Measurements from ENCODE around the gene THOC6.
"Not testable (repeated sequence)": the region's sequence is repeated elsewhere in the genome, so short reads cannot be mapped to it uniquely, and the experiment has no call there.

The THOC6 gene

DNA sequence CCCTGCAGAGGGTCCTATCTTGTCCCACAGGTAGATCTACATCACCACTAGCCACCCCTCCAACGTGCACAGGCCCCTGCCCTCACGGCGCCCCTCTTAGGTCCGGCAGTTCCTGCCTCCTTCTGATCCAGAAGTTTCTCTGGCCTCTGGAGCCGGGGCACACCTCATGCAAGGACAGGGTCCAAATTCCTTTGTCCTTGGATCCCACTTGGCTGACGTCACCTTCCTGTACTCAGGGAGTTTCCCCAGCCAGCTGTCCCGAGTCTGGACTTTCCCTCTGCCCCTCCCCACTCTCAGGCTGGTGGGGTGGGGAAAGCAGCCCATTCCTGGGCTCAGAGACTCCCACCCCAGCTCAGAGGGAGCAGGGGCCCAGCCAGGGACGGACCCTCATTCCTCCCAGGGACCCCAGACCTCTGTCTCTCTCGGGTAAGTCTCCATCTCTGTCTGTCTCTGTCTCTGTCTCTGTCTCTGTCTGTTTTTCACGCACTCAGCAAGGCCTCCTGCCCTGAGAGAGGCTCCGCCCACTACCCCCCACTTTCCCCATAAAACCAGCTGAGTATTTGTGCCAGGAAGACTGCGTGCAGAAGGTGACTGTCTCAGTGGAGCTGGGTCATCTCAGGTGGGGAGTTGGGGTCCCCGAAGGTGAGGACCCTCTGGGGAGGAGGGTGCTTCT lies 41.4 kb downstream of the THOC6 start, which contains the start of gene IL32:
TSS of gene IL32 (plus strand) at position 572 of the 673 bp plus-strand sequence. CDS start 172 bp downstream, outside the sequence.
- no peak within 1 kb of the TSS for H4K5ac ChIP-seq (ENCODE audit: low read length)
- H3K18ac ChIP-seq (ENCODE audit: low read length): no peak within 1 kb of the TSS
- H3K56ac ChIP-seq (ENCODE audit: low read length): no peak within 1 kb of the TSS
- H3K4me1 ChIP-seq (ENCODE audit: control insufficient read depth, low read depth, low read length): no peaks in the 10 kb centered on the region
- no peak within 1 kb of the TSS for H3K9ac ChIP-seq (ENCODE audit: low read length)
- no peak within 1 kb of the TSS for H3K23ac ChIP-seq (ENCODE audit: low read length)
- no peaks in the 10 kb centered on the region for H3K27me3 ChIP-seq (ENCODE audit: insufficient read depth, low read length, poor library complexity)
- no peak within 1 kb of the TSS for H3K27ac ChIP-seq (ENCODE audit: low read depth, low read length)
- no peak within 1 kb of the TSS for H3K4me2 ChIP-seq (ENCODE audit: low read length)
- no peak within 1 kb of the TSS for H3K4ac ChIP-seq (ENCODE audit: low read depth, low read length)
- DNase-seq: no peak
- H2BK120ac ChIP-seq (ENCODE audit: low read depth, low read length): no peak within 1 kb of the TSS
- no peaks in the 10 kb centered on the region for H3K36me3 ChIP-seq (ENCODE audit: control insufficient read depth, insufficient read depth, low read length)
- H3K4me3 ChIP-seq (ENCODE audit: low read length): no peak within 1 kb of the TSS
- no CpG with 5 or more reads among the region's 13 CpGs for WGBS (ENCODE audit: extremely low coverage, insufficient coverage, low lambda C conversion rate)
- no peaks in the 10 kb centered on the region for H3K79me2 ChIP-seq (ENCODE audit: control insufficient read depth, insufficient read depth, low read length)
- H2AK5ac ChIP-seq (ENCODE audit: low read length): no peak within 1 kb of the TSS
- H2BK5ac ChIP-seq (ENCODE audit: low read length): no peak within 1 kb of the TSS
- H4K8ac ChIP-seq (ENCODE audit: low read depth, low read length): no peak within 1 kb of the TSS
- no peak within 1 kb of the TSS for H2BK15ac ChIP-seq (replicated peaks; ENCODE audit: low read depth)
- no peaks in the 10 kb centered on the region for H3K79me1 ChIP-seq (ENCODE audit: low read length)

DNA sequence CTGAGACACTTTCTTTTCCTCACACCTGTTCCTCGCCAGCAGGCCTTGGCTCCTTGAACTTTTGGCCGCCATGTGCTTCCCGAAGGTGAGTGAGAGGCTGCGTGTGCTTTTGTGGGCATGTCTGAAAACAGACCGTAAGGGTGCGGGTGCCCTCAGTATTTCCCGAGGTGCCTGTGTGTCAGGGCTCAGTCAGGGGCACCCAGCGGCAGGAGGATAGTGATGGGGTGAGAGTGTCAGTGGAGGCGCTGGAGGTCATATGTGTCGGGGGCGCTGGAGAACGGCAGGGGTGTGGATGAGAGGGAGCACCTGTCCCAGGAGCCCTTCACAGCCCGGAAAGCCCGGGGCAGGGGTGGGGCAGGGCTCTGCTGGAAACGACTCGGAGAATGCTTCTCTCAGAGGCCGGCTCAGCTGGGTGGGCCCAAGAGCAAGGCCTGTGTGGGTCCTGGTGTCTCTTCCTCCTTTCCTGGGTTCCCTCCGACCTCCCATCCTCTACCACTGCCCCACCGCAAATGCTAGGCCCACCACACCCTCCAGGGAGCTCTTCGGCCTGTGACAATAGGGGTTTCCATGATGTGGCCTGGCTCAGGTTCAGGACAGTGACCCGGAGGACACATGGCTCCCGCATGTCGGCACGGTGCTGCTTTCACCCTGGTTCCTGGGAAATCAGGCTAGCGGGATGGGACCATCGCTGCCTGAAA lies 42.1 kb downstream of the THOC6 start:
- no peak overlapping the region for H4K5ac ChIP-seq (ENCODE audit: low read length)
- H3K18ac ChIP-seq (ENCODE audit: low read length): no peak overlapping the region
- no peaks in the 10 kb centered on the region for H3K36me3 ChIP-seq (ENCODE audit: control insufficient read depth, insufficient read depth, low read length)
- no peak overlapping the region for H3K4ac ChIP-seq (ENCODE audit: low read depth, low read length)
- no peak overlapping the region for H2BK120ac ChIP-seq (ENCODE audit: low read depth, low read length)
- no CpG with 5 or more reads among the region's 26 CpGs for WGBS (ENCODE audit: extremely low coverage, insufficient coverage, low lambda C conversion rate)
- H3K9ac ChIP-seq (ENCODE audit: low read length): no peak overlapping the region
- H3K27me3 ChIP-seq (ENCODE audit: insufficient read depth, low read length, poor library complexity): no peaks in the 10 kb centered on the region
- no peaks in the 10 kb centered on the region for H3K79me2 ChIP-seq (ENCODE audit: control insufficient read depth, insufficient read depth, low read length)
- no peak overlapping the region for H3K56ac ChIP-seq (ENCODE audit: low read length)
- no peak overlapping the region for H3K4me2 ChIP-seq (ENCODE audit: low read length)
- no peaks in the 10 kb centered on the region for H3K79me1 ChIP-seq (ENCODE audit: low read length)
- no peak overlapping the region for H3K23ac ChIP-seq (ENCODE audit: low read length)
- H2BK15ac ChIP-seq (replicated peaks; ENCODE audit: low read depth): no peak overlapping the region
- H3K4me1 ChIP-seq (ENCODE audit: control insufficient read depth, low read depth, low read length): no peaks in the 10 kb centered on the region
- H2BK5ac ChIP-seq (ENCODE audit: low read length): no peak overlapping the region
- DNase-seq: no peak
- H4K8ac ChIP-seq (ENCODE audit: low read depth, low read length): no peak overlapping the region
- no peak overlapping the region for H2AK5ac ChIP-seq (ENCODE audit: low read length)
- H3K4me3 ChIP-seq (ENCODE audit: low read length): no peak overlapping the region
- H3K27ac ChIP-seq (ENCODE audit: low read depth, low read length): no peak overlapping the region

GRCh38 chr16:3066440-3066748 lies 42.6 kb downstream of the THOC6 start:
- Histone ChIP-seq H3K23ac (ENCODE audit: low read length) (no peak overlapping the region), H3K79me1 (ENCODE audit: low read length) (no peaks in the 10 kb centered on the region), H3K4ac (ENCODE audit: low read depth, low read length) (no peak overlapping the region), H3K27ac (ENCODE audit: low read depth, low read length) (no peak overlapping the region), H3K4me2 (ENCODE audit: low read length) (no peak overlapping the region), H3K9ac (ENCODE audit: low read length) (no peak overlapping the region), H3K79me2 (ENCODE audit: control insufficient read depth, insufficient read depth, low read length) (no peaks in the 10 kb centered on the region), H2BK120ac (ENCODE audit: low read depth, low read length) (no peak overlapping the region), H2BK5ac (ENCODE audit: low read length) (no peak overlapping the region), H3K4me3 (ENCODE audit: low read length) (no peak overlapping the region), H4K5ac (ENCODE audit: low read length) (no peak overlapping the region), H4K8ac (ENCODE audit: low read depth, low read length) (no peak overlapping the region), H2BK15ac (replicated peaks; ENCODE audit: low read depth) (no peak overlapping the region), H3K18ac (ENCODE audit: low read length) (no peak overlapping the region), H3K4me1 (ENCODE audit: control insufficient read depth, low read depth, low read length) (no peaks in the 10 kb centered on the region), H3K56ac (ENCODE audit: low read length) (no peak overlapping the region), H3K27me3 (ENCODE audit: insufficient read depth, low read length, poor library complexity) (no peaks in the 10 kb centered on the region), H2AK5ac (ENCODE audit: low read length) (no peak overlapping the region), H3K36me3 (ENCODE audit: control insufficient read depth, insufficient read depth, low read length) (no peaks in the 10 kb centered on the region)
- DNase-seq: no peak
- no CpG with 5 or more reads among the region's 7 CpGs for WGBS (ENCODE audit: extremely low coverage, insufficient coverage, low lambda C conversion rate)

DNA sequence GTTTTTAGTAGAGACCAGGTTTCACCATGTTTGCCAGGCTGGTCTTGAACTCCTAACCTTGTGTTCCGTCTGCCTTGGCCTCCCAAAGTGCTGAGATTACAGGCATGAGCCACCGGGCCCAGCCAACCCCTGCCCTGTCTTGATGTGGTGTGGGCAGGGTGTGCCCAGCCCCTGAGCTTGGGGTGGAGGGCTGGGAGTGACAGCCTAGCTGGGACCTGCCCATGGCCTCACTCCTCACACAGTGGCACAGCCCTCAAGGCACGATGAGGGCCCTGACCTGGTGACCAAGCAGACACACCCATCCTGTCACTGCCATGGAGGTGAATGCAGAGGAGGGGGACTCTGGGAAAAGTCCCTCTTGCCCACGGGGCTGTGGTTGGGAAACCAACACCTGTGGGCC lies 44.7 kb downstream of the THOC6 start:
- Histone ChIP-seq H3K36me3 (ENCODE audit: control insufficient read depth, insufficient read depth, low read length) (no peaks in the 10 kb centered on the region), H3K56ac (ENCODE audit: low read length) (no peak overlapping the region), H2BK15ac (replicated peaks; ENCODE audit: low read depth) (no peak overlapping the region), H3K4ac (ENCODE audit: low read depth, low read length) (no peak overlapping the region), H2AK5ac (ENCODE audit: low read length) (no peak overlapping the region), H3K9ac (ENCODE audit: low read length) (no peak overlapping the region), H3K4me2 (ENCODE audit: low read length) (no peak overlapping the region), H3K4me3 (ENCODE audit: low read length) (no peak overlapping the region), H3K18ac (ENCODE audit: low read length) (no peak overlapping the region), H2BK120ac (ENCODE audit: low read depth, low read length) (no peak overlapping the region), H3K4me1 (ENCODE audit: control insufficient read depth, low read depth, low read length) (no peaks in the 10 kb centered on the region), H3K27ac (ENCODE audit: low read depth, low read length) (no peak overlapping the region), H3K79me2 (ENCODE audit: control insufficient read depth, insufficient read depth, low read length) (no peaks in the 10 kb centered on the region), H3K27me3 (ENCODE audit: insufficient read depth, low read length, poor library complexity) (no peaks in the 10 kb centered on the region), H3K79me1 (ENCODE audit: low read length) (no peaks in the 10 kb centered on the region), H4K5ac (ENCODE audit: low read length) (no peak overlapping the region), H2BK5ac (ENCODE audit: low read length) (no peak overlapping the region), H4K8ac (ENCODE audit: low read depth, low read length) (no peak overlapping the region), H3K23ac (ENCODE audit: low read length) (no peak overlapping the region)
- no peak for DNase-seq
- WGBS (ENCODE audit: extremely low coverage, insufficient coverage, low lambda C conversion rate): no CpG with 5 or more reads among the region's 4 CpGs

GRCh38 chr16:3069146-3069545 lies 45.3 kb downstream of the THOC6 start:
- H2BK5ac ChIP-seq (ENCODE audit: low read length); H4K5ac ChIP-seq (ENCODE audit: low read length); H2AK5ac ChIP-seq (ENCODE audit: low read length); H3K4me2 ChIP-seq (ENCODE audit: low read length); H3K27me3 ChIP-seq (ENCODE audit: insufficient read depth, low read length, poor library complexity); H3K23ac ChIP-seq (ENCODE audit: low read length); H3K79me1 ChIP-seq (ENCODE audit: low read length); H3K4me1 ChIP-seq (ENCODE audit: control insufficient read depth, low read depth, low read length); H3K18ac ChIP-seq (ENCODE audit: low read length); H4K8ac ChIP-seq (ENCODE audit: low read depth, low read length); H2BK120ac ChIP-seq (ENCODE audit: low read depth, low read length); H3K56ac ChIP-seq (ENCODE audit: low read length); H2BK15ac ChIP-seq (replicated peaks; ENCODE audit: low read depth); H3K27ac ChIP-seq (ENCODE audit: low read depth, low read length); H3K4me3 ChIP-seq (ENCODE audit: low read length); H3K79me2 ChIP-seq (ENCODE audit: control insufficient read depth, insufficient read depth, low read length); H3K9ac ChIP-seq (ENCODE audit: low read length); H3K36me3 ChIP-seq (ENCODE audit: control insufficient read depth, insufficient read depth, low read length); DNase-seq; H3K4ac ChIP-seq (ENCODE audit: low read depth, low read length): not testable (repeated sequence)
- no CpG with 5 or more reads among the region's 11 CpGs for WGBS (ENCODE audit: extremely low coverage, insufficient coverage, low lambda C conversion rate)

Data from mesendoderm (in vitro differentiated cells).